HepG2 (cell line): Measurements from ENCODE around the gene RRAS.

Experiments used
- CREM ChIP-seq, 2 experiments: sonication (generic) in 1 of 2; formaldehyde crosslinking in 1 of 2; IDR thresholded peaks; 2 replicates each; pipeline versions ENCODE4 v1.4.0 to v1.6.1; 2016 to 2020; ENCODE audit warnings: antibody characterized with exemption in 1 of 2, mild to moderate bottlenecking in 1 of 2, missing genetic modification reagents in 1 of 2
- EP300 ChIP-seq, 3 experiments: sonication (generic) in 1 of 3; formaldehyde crosslinking in 1 of 3; IDR thresholded peaks; 2 replicates each; pipeline versions ENCODE4 v1.5.1 to v1.6.1; 2011 to 2020; ENCODE audit warnings: low read depth in 2 of 3, low read length in 2 of 3, borderline replicate concordance in 1 of 3, improper control_type of control experiment in 1 of 3, mild to moderate bottlenecking in 1 of 3, missing genetic modification reagents in 1 of 3, moderate library complexity in 1 of 3
- MAFK ChIP-seq, 2 experiments: IDR thresholded peaks in 1 of 2; conservative IDR thresholded peaks in 1 of 2; 2 replicates each; pipeline ENCODE4 v1.6.1; 2011; ENCODE audit warnings: improper control_type of control experiment in 2 of 2, low read length in 2 of 2
- TEAD2 ChIP-seq: sonication (generic); formaldehyde crosslinking; IDR thresholded peaks from 2 replicates; pipeline ENCODE4 v1.9.0; 2021; ENCODE audit warnings: missing genetic modification reagents
- TP53 ChIP-seq: sonication (generic); formaldehyde crosslinking; conservative IDR thresholded peaks from 2 replicates; pipeline ENCODE4 v1.4.0; 2020; ENCODE audit warnings: missing genetic modification reagents
- ZBTB42 ChIP-seq: sonication (generic); formaldehyde crosslinking; IDR thresholded peaks from 2 replicates; pipeline ENCODE4 v1.5.0; 2020; ENCODE audit warnings: mild to moderate bottlenecking, missing genetic modification reagents
- ZNF589 ChIP-seq: sonication (generic); formaldehyde crosslinking; conservative IDR thresholded peaks from 2 replicates; pipeline ENCODE4 v1.8.0; 2022; ENCODE audit warnings: mild to moderate bottlenecking, moderate library complexity, missing genetic modification reagents
- ZNF605 ChIP-seq: sonication (generic); formaldehyde crosslinking; IDR thresholded peaks from 2 replicates; pipeline ENCODE4 v1.8.0; 2022; ENCODE audit warnings: mild to moderate bottlenecking, missing genetic modification reagents
- ZNF777 ChIP-seq: sonication (generic); formaldehyde crosslinking; IDR thresholded peaks from 2 replicates; pipeline ENCODE4 v1.4.0; 2020; ENCODE audit warnings: missing genetic modification reagents
- TF ChIP-seq, protein P1 (sequence below): IDR thresholded peaks from 2 replicates; pipeline ENCODE4 v1.6.1; 2016; ENCODE audit warnings: low read depth, missing genetic modification reagents, missing compliant biosample characterization
- TF ChIP-seq, protein P2 (sequence below): sonication (generic); formaldehyde crosslinking; IDR thresholded peaks from 2 replicates; pipeline ENCODE4 v1.5.0; 2020; ENCODE audit warnings: mild to moderate bottlenecking, missing genetic modification reagents, moderate library complexity
- TF ChIP-seq, protein P3 (sequence below): IDR thresholded peaks from 2 replicates; pipeline ENCODE4 v1.6.1; 2012; ENCODE audit warnings: inconsistent platforms
- TF ChIP-seq, protein P4 (sequence below): sonication (generic); formaldehyde crosslinking; IDR thresholded peaks from 2 replicates; pipeline ENCODE4 v1.4.0; 2020; ENCODE audit warnings: missing genetic modification reagents
- TF ChIP-seq, protein P5 (sequence below), 2 experiments: sonication (generic) in 1 of 2; formaldehyde crosslinking in 1 of 2; IDR thresholded peaks; 2 replicates each; pipeline versions ENCODE4 v1.5.1 to v1.6.1; 2011 to 2020; ENCODE audit warnings: borderline replicate concordance in 1 of 2, low read depth in 1 of 2, low read length in 1 of 2, mild to moderate bottlenecking in 1 of 2, missing genetic modification reagents in 1 of 2, moderate library complexity in 1 of 2

DNA sequence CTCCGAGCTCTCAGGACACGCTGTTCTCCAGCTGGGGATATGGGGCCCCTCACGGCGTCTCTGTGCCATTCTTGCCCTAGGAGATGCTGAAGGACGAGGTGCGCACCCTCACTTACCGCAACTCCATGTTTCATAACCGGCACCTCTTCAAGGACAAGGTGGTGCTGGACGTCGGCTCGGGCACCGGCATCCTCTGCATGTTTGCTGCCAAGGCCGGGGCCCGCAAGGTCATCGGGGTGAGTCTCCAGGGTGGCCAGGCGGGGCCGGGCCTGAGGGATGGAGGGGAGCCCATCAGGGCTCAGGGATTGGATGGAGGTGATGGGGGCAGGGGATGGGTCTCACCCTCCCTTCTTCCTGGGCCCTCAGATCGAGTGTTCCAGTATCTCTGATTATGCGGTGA lies 41.9 kb upstream of the RRAS start:
- TF ChIP-seq ZNF777 (CRISPR knock-in tag): no peak
- TF ChIP-seq, protein P1, sequence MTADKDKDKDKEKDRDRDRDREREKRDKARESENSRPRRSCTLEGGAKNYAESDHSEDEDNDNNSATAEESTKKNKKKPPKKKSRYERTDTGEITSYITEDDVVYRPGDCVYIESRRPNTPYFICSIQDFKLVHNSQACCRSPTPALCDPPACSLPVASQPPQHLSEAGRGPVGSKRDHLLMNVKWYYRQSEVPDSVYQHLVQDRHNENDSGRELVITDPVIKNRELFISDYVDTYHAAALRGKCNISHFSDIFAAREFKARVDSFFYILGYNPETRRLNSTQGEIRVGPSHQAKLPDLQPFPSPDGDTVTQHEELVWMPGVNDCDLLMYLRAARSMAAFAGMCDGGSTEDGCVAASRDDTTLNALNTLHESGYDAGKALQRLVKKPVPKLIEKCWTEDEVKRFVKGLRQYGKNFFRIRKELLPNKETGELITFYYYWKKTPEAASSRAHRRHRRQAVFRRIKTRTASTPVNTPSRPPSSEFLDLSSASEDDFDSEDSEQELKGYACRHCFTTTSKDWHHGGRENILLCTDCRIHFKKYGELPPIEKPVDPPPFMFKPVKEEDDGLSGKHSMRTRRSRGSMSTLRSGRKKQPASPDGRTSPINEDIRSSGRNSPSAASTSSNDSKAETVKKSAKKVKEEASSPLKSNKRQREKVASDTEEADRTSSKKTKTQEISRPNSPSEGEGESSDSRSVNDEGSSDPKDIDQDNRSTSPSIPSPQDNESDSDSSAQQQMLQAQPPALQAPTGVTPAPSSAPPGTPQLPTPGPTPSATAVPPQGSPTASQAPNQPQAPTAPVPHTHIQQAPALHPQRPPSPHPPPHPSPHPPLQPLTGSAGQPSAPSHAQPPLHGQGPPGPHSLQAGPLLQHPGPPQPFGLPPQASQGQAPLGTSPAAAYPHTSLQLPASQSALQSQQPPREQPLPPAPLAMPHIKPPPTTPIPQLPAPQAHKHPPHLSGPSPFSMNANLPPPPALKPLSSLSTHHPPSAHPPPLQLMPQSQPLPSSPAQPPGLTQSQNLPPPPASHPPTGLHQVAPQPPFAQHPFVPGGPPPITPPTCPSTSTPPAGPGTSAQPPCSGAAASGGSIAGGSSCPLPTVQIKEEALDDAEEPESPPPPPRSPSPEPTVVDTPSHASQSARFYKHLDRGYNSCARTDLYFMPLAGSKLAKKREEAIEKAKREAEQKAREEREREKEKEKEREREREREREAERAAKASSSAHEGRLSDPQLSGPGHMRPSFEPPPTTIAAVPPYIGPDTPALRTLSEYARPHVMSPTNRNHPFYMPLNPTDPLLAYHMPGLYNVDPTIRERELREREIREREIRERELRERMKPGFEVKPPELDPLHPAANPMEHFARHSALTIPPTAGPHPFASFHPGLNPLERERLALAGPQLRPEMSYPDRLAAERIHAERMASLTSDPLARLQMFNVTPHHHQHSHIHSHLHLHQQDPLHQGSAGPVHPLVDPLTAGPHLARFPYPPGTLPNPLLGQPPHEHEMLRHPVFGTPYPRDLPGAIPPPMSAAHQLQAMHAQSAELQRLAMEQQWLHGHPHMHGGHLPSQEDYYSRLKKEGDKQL: no peak
- TF ChIP-seq, protein P2, sequence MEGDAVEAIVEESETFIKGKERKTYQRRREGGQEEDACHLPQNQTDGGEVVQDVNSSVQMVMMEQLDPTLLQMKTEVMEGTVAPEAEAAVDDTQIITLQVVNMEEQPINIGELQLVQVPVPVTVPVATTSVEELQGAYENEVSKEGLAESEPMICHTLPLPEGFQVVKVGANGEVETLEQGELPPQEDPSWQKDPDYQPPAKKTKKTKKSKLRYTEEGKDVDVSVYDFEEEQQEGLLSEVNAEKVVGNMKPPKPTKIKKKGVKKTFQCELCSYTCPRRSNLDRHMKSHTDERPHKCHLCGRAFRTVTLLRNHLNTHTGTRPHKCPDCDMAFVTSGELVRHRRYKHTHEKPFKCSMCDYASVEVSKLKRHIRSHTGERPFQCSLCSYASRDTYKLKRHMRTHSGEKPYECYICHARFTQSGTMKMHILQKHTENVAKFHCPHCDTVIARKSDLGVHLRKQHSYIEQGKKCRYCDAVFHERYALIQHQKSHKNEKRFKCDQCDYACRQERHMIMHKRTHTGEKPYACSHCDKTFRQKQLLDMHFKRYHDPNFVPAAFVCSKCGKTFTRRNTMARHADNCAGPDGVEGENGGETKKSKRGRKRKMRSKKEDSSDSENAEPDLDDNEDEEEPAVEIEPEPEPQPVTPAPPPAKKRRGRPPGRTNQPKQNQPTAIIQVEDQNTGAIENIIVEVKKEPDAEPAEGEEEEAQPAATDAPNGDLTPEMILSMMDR: no peak
- TF ChIP-seq TEAD2 (CRISPR knock-in tag): no peak
- no peak for TF ChIP-seq MAFK (conservative IDR thresholded peaks at IDR 0.05 in 1 of 2, IDR thresholded peaks at IDR 0.05 in 1 of 2; ENCODE audit: low read length in 2 of 2)
- no peak for TF ChIP-seq ZNF589 (CRISPR knock-in tag)
- no peak for TF ChIP-seq ZBTB42 (CRISPR knock-in tag)
- TF ChIP-seq, protein P3, sequence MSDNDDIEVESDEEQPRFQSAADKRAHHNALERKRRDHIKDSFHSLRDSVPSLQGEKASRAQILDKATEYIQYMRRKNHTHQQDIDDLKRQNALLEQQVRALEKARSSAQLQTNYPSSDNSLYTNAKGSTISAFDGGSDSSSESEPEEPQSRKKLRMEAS: no peak
- TF ChIP-seq, protein P4, sequence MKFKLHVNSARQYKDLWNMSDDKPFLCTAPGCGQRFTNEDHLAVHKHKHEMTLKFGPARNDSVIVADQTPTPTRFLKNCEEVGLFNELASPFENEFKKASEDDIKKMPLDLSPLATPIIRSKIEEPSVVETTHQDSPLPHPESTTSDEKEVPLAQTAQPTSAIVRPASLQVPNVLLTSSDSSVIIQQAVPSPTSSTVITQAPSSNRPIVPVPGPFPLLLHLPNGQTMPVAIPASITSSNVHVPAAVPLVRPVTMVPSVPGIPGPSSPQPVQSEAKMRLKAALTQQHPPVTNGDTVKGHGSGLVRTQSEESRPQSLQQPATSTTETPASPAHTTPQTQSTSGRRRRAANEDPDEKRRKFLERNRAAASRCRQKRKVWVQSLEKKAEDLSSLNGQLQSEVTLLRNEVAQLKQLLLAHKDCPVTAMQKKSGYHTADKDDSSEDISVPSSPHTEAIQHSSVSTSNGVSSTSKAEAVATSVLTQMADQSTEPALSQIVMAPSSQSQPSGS (CRISPR knock-in tag): no peak
- no peak for TF ChIP-seq TP53
- no peak for TF ChIP-seq EP300 (IDR thresholded peaks at IDR 0.05; ENCODE audit: low read depth in 2 of 2, low read length in 2 of 2)
- no peak for TF ChIP-seq EP300 (CRISPR knock-in tag; IDR thresholded peaks at IDR 0.05; ENCODE audit: borderline replicate concordance)
- TF ChIP-seq CREM (IDR thresholded peaks at IDR 0.05): no peak
- TF ChIP-seq CREM (CRISPR knock-in tag; IDR thresholded peaks at IDR 0.05): no peak
- TF ChIP-seq ZNF605 (CRISPR knock-in tag): no peak
- TF ChIP-seq, protein P5, sequence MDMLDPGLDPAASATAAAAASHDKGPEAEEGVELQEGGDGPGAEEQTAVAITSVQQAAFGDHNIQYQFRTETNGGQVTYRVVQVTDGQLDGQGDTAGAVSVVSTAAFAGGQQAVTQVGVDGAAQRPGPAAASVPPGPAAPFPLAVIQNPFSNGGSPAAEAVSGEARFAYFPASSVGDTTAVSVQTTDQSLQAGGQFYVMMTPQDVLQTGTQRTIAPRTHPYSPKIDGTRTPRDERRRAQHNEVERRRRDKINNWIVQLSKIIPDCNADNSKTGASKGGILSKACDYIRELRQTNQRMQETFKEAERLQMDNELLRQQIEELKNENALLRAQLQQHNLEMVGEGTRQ (IDR thresholded peaks at IDR 0.05; ENCODE audit: low read depth, low read length): no peak
- TF ChIP-seq, protein P5 (CRISPR knock-in tag; IDR thresholded peaks at IDR 0.05; ENCODE audit: borderline replicate concordance): no peak
